ENCODE results near the gene CREBBP.

Gene CREBBP

GRCh38 chr16:3881499-3881990 lies 1.0 kb upstream of the CREBBP start:
- no peaks in the 10 kb centered on the region for H3F3A ChIP-seq (ENCODE audit: insufficient read depth, low read length)
- H3K4me3 ChIP-seq (ENCODE audit: low read depth, low read length, poor library complexity, severe bottlenecking) = peak overlapping the region; percentile 67
- H4K20me1 ChIP-seq (ENCODE audit: insufficient read depth, low read length) = no peaks in the 10 kb centered on the region
- H3K27ac ChIP-seq (ENCODE audit: low read depth, low read length, poor library complexity, severe bottlenecking) = no peak overlapping the region
- peaks cover 36% of the 10 kb centered on the region for H3K4me1 ChIP-seq (ENCODE audit: insufficient read depth, low read length, severe bottlenecking)
- peak overlapping the region; percentile 74; the same call in 1 of the 2 replicates for H3K9ac ChIP-seq (ENCODE audit: low read length)
- TF ChIP-seq EZH2 (IDR thresholded peaks at IDR 0.05; ENCODE audit: borderline replicate concordance, low read length) (no peak), CTCF (IDR thresholded peaks at IDR 0.05; ENCODE audit: low read length) (no peak)
- H3K27me3 ChIP-seq (ENCODE audit: insufficient read depth, low read length) = peaks cover 7% of the 10 kb centered on the region; the same call in 1 of the 2 replicates
- peaks cover 21% of the 10 kb centered on the region for H3K36me3 ChIP-seq (ENCODE audit: insufficient read depth, low read length)
- no peaks in the 10 kb centered on the region for H3K9me3 ChIP-seq (ENCODE audit: low read length)
- no peaks in the 10 kb centered on the region for H3K9me2 ChIP-seq (ENCODE audit: low read depth, low read length)
- H3K4me2 ChIP-seq (ENCODE audit: low read length) = peak overlapping the region; percentile 91
- no peak overlapping the region for H2AFZ ChIP-seq (ENCODE audit: low read length)
- H3K79me2 ChIP-seq (ENCODE audit: insufficient read depth, low read length) = peaks cover 21% of the 10 kb centered on the region

- TF ChIP-seq EZH2 (IDR thresholded peaks at IDR 0.05; ENCODE audit: borderline replicate concordance, low read length) = no peak
- no peak for TF ChIP-seq CTCF (IDR thresholded peaks at IDR 0.05; ENCODE audit: low read length)
- Histone ChIP-seq H3K4me3 (ENCODE audit: low read depth, low read length, poor library complexity, severe bottlenecking) (peak overlapping the region; percentile 86), H4K20me1 (ENCODE audit: insufficient read depth, low read length) (no peaks in the 10 kb centered on the region), H3K4me1 (ENCODE audit: insufficient read depth, low read length, severe bottlenecking) (peaks cover 36% of the 10 kb centered on the region), H3K79me2 (ENCODE audit: insufficient read depth, low read length) (peaks cover 33% of the 10 kb centered on the region), H3K4me2 (ENCODE audit: low read length) (peak overlapping the region; percentile 93), H3K27ac (ENCODE audit: low read depth, low read length, poor library complexity, severe bottlenecking) (no peak overlapping the region), H3K9ac (ENCODE audit: low read length) (peak overlapping the region; percentile 69), H2AFZ (ENCODE audit: low read length) (no peak overlapping the region), H3K36me3 (ENCODE audit: insufficient read depth, low read length) (peaks cover 28% of the 10 kb centered on the region), H3K27me3 (ENCODE audit: insufficient read depth, low read length) (peaks cover 7% of the 10 kb centered on the region; the same call in 1 of the 2 replicates), H3K9me3 (ENCODE audit: low read length) (no peaks in the 10 kb centered on the region), H3K9me2 (ENCODE audit: low read depth, low read length) (no peaks in the 10 kb centered on the region), H3F3A (ENCODE audit: insufficient read depth, low read length) (no peaks in the 10 kb centered on the region)
Observed at GRCh38 chr16:3879887-3880564, 487 bp downstream of the CREBBP start.

- Histone ChIP-seq H3K4me1 (ENCODE audit: insufficient read depth, low read length, severe bottlenecking) (peaks cover 36% of the 10 kb centered on the region), H3K36me3 (ENCODE audit: insufficient read depth, low read length) (peaks cover 28% of the 10 kb centered on the region), H4K20me1 (ENCODE audit: insufficient read depth, low read length) (no peaks in the 10 kb centered on the region), H3K4me2 (ENCODE audit: low read length) (peak overlapping the region; percentile 93), H3K27me3 (ENCODE audit: insufficient read depth, low read length) (peaks cover 7% of the 10 kb centered on the region; the same call in 1 of the 2 replicates), H3K9me2 (ENCODE audit: low read depth, low read length) (no peaks in the 10 kb centered on the region), H3K4me3 (ENCODE audit: low read depth, low read length, poor library complexity, severe bottlenecking) (peak overlapping the region; percentile 86), H3K79me2 (ENCODE audit: insufficient read depth, low read length) (peaks cover 39% of the 10 kb centered on the region), H3K9me3 (ENCODE audit: low read length) (no peaks in the 10 kb centered on the region), H3F3A (ENCODE audit: insufficient read depth, low read length) (no peaks in the 10 kb centered on the region), H3K9ac (ENCODE audit: low read length) (peak overlapping the region; percentile 69), H3K27ac (ENCODE audit: low read depth, low read length, poor library complexity, severe bottlenecking) (no peak overlapping the region), H2AFZ (ENCODE audit: low read length) (no peak overlapping the region)
- TF ChIP-seq EZH2 (IDR thresholded peaks at IDR 0.05; ENCODE audit: borderline replicate concordance, low read length) = no peak
- no peak for TF ChIP-seq CTCF (IDR thresholded peaks at IDR 0.05; ENCODE audit: low read length)
Observed at GRCh38 chr16:3879258-3879886, 1.1 kb downstream of the CREBBP start.
